Stimulated activated CD4-positive, alpha-beta T cell treated with anti-CD3 and anti-CD28 coated beads, TNF-alpha, amount 100 ng/mL, for 24 hours (primary cell): ENCODE data around the gene HPDL.

ENCODE experiments used
- DNase-seq, 3 experiments: peaks; one replicate each; pipeline ENCODE4 v3.0.0-alpha.2; 2020; ENCODE audit warnings: low read depth in 3 of 3

HPDL gene

DNA sequence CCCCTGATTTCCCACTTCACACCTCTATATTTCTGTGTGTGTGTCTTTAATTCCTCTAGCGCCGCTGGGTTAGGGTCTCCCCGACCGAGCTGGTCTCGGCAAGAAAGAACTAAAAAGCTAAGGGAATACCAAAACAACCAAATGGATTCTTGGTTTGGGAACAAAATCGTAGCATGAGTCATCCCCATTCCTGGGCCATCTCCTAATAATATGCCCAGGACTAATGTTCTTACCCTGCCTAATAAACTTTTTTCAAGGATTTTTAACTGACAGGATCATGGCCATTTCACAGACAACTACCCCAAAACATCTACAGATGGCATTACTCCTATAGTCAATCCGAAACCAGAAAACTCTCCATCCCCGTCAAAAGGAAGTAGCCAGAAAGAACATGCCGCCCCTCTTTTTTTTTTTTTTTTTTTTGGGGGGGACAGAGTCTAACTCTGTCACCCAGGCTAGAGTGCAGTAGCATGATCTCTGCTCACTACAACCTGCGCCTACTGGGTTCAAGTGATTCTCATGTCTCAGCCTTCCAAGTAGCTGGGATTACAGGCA is 4.1 kb upstream of the HPDL start:
- DNase-seq: no peak

- DNase-seq: no peak
Observed at GRCh38 chr1:45325851-45326506, 716 bp upstream of the HPDL start.

DNA sequence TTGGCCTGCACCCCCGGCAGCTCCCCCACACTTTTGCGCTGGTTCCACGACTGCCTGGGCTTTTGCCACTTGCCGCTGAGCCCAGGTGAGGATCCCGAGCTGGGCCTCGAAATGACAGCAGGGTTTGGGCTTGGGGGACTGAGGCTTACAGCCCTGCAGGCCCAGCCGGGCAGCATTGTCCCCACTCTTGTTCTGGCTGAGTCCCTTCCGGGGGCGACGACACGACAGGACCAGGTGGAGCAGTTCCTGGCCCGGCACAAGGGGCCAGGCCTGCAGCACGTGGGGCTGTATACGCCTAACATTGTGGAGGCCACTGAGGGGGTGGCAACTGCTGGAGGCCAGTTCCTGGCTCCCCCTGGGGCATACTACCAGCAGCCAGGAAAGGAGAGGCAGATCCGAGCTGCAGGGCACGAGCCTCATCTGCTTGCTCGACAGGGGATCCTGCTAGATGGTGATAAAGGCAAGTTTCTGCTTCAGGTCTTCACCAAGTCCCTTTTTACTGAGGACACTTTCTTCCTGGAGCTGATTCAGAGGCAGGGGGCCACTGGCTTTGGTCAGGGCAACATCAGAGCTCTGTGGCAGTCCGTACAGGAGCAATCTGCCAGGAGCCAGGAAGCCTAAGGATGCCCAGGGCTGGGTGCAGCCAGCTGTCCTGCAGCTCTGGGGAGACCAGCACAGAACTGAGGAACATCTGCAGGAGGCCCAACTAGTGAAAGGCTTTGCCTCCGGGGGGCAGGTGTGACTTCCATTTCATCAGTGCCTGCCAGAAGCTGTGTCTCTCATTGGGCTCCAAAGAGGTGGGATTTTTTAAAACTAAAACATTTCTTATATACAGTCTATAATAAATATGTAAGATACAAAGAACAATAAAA is 1.2 kb downstream of the HPDL start:
- no peak for DNase-seq

GRCh38 chr1:45328680-45329079 is 2.0 kb downstream of the HPDL start:
- DNase-seq: no peak

GRCh38 chr1:45329445-45329844 is 2.8 kb downstream of the HPDL start:
- no peak for DNase-seq

DNA sequence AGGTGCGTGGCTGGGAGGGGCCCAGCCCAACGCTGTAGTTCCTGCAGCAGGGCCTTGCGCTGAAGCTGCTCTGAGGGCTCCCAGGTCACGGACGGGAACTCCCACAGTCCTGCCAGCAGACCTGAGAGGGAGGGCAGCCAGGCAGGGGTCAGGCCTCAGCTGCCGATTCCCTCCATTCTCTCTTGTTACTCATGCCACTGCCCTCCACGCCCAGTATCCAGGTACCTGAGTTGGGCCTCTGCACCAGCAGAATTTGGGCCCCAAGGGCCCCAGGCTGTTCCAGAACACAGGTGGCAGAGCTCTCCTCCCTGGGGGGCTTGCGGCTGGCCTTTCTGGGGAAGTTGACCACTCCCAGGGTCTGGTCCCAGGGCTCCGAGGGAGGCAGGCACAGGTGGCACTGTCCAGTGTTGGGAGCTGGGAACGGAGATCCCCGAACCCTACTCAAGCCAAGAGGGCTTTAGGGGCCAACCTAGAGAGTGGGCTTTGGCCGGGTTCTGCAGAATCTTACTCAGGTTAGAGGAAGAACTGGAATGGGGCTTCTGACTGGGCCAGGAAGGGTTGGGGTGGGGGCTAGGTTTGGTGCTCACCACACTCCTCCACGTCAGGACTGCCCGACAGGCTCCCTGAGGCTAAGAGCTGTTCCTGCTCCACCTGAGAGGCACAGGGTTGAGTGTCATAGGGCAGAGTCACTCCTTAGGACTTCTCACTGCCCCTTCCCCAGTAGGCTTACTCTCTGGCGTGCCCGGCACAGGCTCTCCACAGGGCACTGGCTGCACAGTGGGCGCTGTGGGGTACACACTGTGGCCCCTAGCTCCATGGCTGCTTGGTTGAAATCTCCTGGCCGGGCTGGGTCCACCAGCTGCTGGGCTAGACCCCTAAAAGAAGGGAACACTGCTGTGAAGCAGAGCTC is 5.0 kb downstream of the HPDL start:
- no peak for DNase-seq

GRCh38 chr1:45332346-45332720 is 5.6 kb downstream of the HPDL start:
- DNase-seq: no peak

GRCh38 chr1:45334308-45335245 is 7.9 kb downstream of the HPDL start:
- no peak for DNase-seq

GRCh38 chr1:45335855-45336324 is 9.2 kb downstream of the HPDL start:
- no peak for DNase-seq

GRCh38 chr1:45337630-45338325 is 11.1 kb downstream of the HPDL start:
- DNase-seq: no peak

GRCh38 chr1:45339789-45340558 is 13.3 kb downstream of the HPDL start, which contains the start of the genes MUTYH and TOE1:
MUTYH (minus strand) TSS chr1:45340440; CDS start chr1:45334505, 5,935 bp downstream.
TOE1 (plus strand) TSS chr1:45340170; CDS start chr1:45340253, 83 bp downstream.
- peak; percentile 85 to 99 (median 92) for DNase-seq

- DNase-seq: no peak
Observed at GRCh38 chr1:45340816-45341466, 14.2 kb downstream of the HPDL start.

DNA sequence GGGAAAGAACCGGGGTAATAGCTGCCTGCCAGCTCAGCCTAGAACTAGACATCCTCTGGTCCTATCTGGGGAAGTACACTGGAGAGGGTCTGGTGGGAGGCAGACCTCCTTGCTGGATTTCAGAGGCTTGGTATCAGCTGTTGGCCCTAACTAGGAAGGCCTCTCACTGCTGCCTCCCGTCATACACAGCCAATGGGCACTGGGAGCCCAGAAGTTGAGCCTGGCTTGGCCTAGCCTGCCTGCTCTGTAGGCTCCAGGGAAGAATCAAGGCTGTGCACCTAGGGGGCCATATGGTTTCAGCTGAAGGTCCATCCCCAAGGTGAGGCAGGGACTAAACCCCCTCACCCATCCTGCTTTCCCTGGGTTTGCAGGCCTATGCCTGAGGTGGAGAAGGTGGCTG is 17.8 kb downstream of the HPDL start:
- no peak for DNase-seq

- no peak for DNase-seq
Observed at GRCh38 chr1:45345014-45345413, 18.3 kb downstream of the HPDL start.

- DNase-seq: no peak
Observed at GRCh38 chr1:45346473-45346872, 19.8 kb downstream of the HPDL start.

DNA sequence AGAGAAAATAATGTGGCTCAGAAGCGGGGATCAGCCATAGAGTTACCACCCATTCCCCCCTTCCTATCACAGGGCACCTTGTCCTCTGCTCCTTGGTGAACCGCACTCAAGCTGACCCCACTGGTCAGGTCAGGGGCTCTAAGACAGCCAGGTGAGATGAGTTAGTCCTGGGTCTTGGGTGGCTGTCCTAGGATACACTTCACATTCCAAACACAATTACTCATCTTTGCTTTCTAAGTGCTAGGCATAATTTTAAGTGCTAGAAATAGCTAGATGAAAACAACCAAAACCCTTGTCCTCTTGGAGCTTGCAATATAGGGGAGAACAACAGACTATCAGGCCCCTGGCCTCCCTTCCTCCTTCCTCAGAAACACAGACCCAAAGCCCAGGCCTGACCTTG is 21.3 kb downstream of the HPDL start:
- DNase-seq: no peak

GRCh38 chr1:45348609-45348965 is 21.9 kb downstream of the HPDL start:
- DNase-seq: no peak

- no peak for DNase-seq
Observed at GRCh38 chr1:45348966-45349677, 22.4 kb downstream of the HPDL start.
